Heart right ventricle (tissue), 16 donors: Measurements from ENCODE around the gene CFTR. TPM values are rescaled to one million over a fixed set of nuclear protein-coding genes. Genes with fewer than 3 reads are reported as not detected.
"Not testable (repeated sequence)": the region's sequence is repeated elsewhere in the genome, so short reads cannot be mapped to it uniquely, and the experiment has no call there.

Experiments
- ATAC-seq, 8 donors: fragments of 200-7000 bp; cut with Tn5 transposase; one replicate each; pipeline ENCODE4 v1.9.1; 2020; ENCODE audit warnings: mild to moderate bottlenecking in 8 of 8, moderate library complexity in 8 of 8, moderate number of reproducible peaks in 1 of 8
- DNase-seq, 2 donors: peaks; one replicate each; pipeline ENCODE4 v3.0.0-alpha.2; 2020
- H3K27ac ChIP-seq, 10 donors: fragments of 200-600 bp; sonication (generic) in 2 of 10; one replicate each; pipeline versions ENCODE4 v1.5.0 to v1.8.0; 2020 to 2022; ENCODE audit warnings: mild to moderate bottlenecking in 3 of 10
- H3K27me3 ChIP-seq, 7 donors: fragments of 200-600 bp; one replicate each; pipeline ENCODE4 v1.8.0; 2021 to 2022; ENCODE audit warnings: mild to moderate bottlenecking in 2 of 7
- H3K36me3 ChIP-seq, 9 donors: fragments of 200-600 bp; sonication (generic) in 1 of 9; one replicate each; pipeline versions ENCODE4 v1.5.0 to v1.8.0; 2020 to 2022; ENCODE audit warnings: mild to moderate bottlenecking in 2 of 9
- H3K4me1 ChIP-seq, 9 donors: fragments of 200-600 bp; sonication (generic) in 1 of 9; one replicate each; pipeline versions ENCODE4 v1.5.0 to v1.8.0; 2020 to 2022; ENCODE audit warnings: mild to moderate bottlenecking in 4 of 9
- H3K4me3 ChIP-seq, 10 donors: fragments of 200-600 bp; sonication (generic) in 2 of 10; one replicate each; pipeline versions ENCODE4 v1.5.0 to v1.8.0; 2020 to 2022; ENCODE audit warnings: mild to moderate bottlenecking in 7 of 10, moderate library complexity in 2 of 10
- H3K9me3 ChIP-seq, 11 donors: fragments of 200-600 bp in 10 of 11; sonication (generic) in 2 of 11; one replicate each; pipeline versions ENCODE4 v1.5.0 to v1.8.0; 2013 to 2022; ENCODE audit warnings: mild to moderate bottlenecking in 2 of 11, control low read depth in 1 of 11, moderate library complexity in 1 of 11
- WGBS, 2 donors: extraction: QIAGEN DNeasy Blood & Tissue Kit; methylation state at CpG; one replicate each; pipeline ENCODE4 v1.1.7; 2013; ENCODE audit warnings: inconsistent platforms in 1 of 2; 5-methylcytosine and 5-hydroxymethylcytosine counted together
- intact Hi-C, 10 donors: fragments of 100-400 bp; cut with DNase I; formaldehyde crosslinking; loops; one replicate each; pipeline versions ENCODE4 v1.11.1 to v1.14.2; 2022
- polyA plus RNA-seq, 2 donors: library from polyadenylated mRNA; stranded (reverse); fragments of 200-250 nt; gene quantifications; one replicate each; pipeline ENCODE4 v1.2.3, GENCODE V29; 2013
- total RNA-seq, 10 donors: library from RNA; stranded (reverse); fragmentation: NEBNext Ultra II Directional in 3 of 10; extraction: Animal tissue kit (Norgen Biotek cat#: 25700) in 3 of 10; gene quantifications; one replicate each; pipeline versions ENCODE4 v1.2.1 to v1.2.4, GENCODE V29; 2021 to 2023
- TF ChIP-seq, protein P1 (sequence below), 9 donors: fragments of 200-600 bp; sonication (generic) in 2 of 9; IDR thresholded peaks; one replicate each; pipeline versions ENCODE4 v1.5.0 to v1.8.0; 2021 to 2022; ENCODE audit warnings: antibody characterized with exemption in 9 of 9, mild to moderate bottlenecking in 5 of 9, moderate library complexity in 1 of 9
- donor health status: Arrhythmogenic right ventricular cardiomyopathy.
- donor health status: ischemic (EF 13 %, LVEDD 7.1; RV severe dilation, severe dysfunction).
- donor health status: healthy with polysubstance abuse.
- donor health status: DM: no; HTN: yes; CAD: no.
- donor health status: DM: no; HTN: no; CAD: no.
- donor health status: ischemic (EF 25% LVEDD 6.9; RV normal size, moderate dysfunction).
- donor health status: ischemic (EF 25% LVEDD 5.7; RV mildly dilated, moderate dysfunction).
- donor health status: healthy.
- donor health status: DM: yes; HTN: yes; CAD: no.
- donor health status: Ischemic cardiomyopathy.
- donor health status: ischemic (EF 35%, LVEDD 5.7; RV mildly dilated, moderate dysfunction).
- donor health status: nonischemic (EF 11% LVEDD 7.7; RV severe dilation, severe dysfunction).
- donor health status: DM: yes; HTN: yes; CAD: no.
- donor health status: PGD.
- donor health status: ischemic (EF 29% LVEDD 5.4; RV normal size, mild dysfunction).
- donor health status: nonischemic (EF 23%, LVEDD 6.1; RV moderate dilation, normal function).

The CFTR gene
- total and polyA plus RNA-seq, 12 donors, result 0.06 to 0.95 (median 0.25) TPM; not detected in 2

DNA sequence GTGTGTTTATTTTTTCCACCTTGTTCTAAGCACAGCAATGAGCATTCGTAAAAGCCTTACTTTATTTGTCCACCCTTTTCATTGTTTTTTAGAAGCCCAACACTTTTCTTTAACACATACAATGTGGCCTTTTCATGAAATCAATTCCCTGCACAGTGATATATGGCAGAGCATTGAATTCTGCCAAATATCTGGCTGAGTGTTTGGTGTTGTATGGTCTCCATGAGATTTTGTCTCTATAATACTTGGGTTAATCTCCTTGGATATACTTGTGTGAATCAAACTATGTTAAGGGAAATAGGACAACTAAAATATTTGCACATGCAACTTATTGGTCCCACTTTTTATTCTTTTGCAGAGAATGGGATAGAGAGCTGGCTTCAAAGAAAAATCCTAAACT is 28.9 kb downstream of the CFTR start:
- H3K27me3 ChIP-seq, result no peaks in the 10 kb centered on the region
- intact Hi-C loops, result no loop called here
- 88 to 92% methylated on average over 1 of the region's 1 CpG for WGBS, 2 donors
- H3K36me3 ChIP-seq, result no peaks in the 10 kb centered on the region
- no peaks in the 10 kb centered on the region for H3K9me3 ChIP-seq
- no peak overlapping the region for H3K4me3 ChIP-seq
- no peaks in the 10 kb centered on the region for H3K4me1 ChIP-seq
- no peak for ATAC-seq
- no peak for DNase-seq
- no peak overlapping the region for H3K27ac ChIP-seq
- TF ChIP-seq, protein P1, sequence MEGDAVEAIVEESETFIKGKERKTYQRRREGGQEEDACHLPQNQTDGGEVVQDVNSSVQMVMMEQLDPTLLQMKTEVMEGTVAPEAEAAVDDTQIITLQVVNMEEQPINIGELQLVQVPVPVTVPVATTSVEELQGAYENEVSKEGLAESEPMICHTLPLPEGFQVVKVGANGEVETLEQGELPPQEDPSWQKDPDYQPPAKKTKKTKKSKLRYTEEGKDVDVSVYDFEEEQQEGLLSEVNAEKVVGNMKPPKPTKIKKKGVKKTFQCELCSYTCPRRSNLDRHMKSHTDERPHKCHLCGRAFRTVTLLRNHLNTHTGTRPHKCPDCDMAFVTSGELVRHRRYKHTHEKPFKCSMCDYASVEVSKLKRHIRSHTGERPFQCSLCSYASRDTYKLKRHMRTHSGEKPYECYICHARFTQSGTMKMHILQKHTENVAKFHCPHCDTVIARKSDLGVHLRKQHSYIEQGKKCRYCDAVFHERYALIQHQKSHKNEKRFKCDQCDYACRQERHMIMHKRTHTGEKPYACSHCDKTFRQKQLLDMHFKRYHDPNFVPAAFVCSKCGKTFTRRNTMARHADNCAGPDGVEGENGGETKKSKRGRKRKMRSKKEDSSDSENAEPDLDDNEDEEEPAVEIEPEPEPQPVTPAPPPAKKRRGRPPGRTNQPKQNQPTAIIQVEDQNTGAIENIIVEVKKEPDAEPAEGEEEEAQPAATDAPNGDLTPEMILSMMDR (IDR thresholded peaks at IDR 0.05), result no peak

DNA sequence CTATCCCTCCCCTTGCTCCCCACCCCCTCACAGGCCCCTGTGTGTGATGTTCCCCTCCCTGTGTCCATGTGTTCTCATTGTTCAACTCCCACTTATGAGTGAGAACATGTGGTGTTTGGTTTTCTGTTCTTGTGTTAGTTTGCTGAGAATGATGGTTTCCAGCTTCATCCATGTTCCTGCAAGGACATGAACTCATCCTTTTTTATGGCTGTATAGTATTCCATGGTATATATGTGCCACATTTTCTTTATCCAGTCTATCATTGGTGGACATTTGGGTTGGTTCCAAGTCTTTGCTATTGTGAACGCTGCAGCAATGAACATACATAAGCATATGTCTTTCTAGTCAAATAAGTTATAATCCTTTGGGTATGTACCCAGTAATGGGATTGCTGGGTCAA is 37.4 kb downstream of the CFTR start:
- not testable (repeated sequence) for ATAC-seq, H3K27me3 ChIP-seq, H3K27ac ChIP-seq, DNase-seq, H3K36me3 ChIP-seq, H3K4me1 ChIP-seq, H3K4me3 ChIP-seq
- WGBS, 2 donors, result 82 to 85% methylated on average over 1 of the region's 1 CpG
- intact Hi-C loops, result loop anchor here in 1 of 10 donors (10.0 kb wide), 1 partner anchor 62 kb away; no protein-coding TSS in a partner anchor
- peaks cover 0 to 13% (median 0%) of the 10 kb centered on the region in 11 donors for H3K9me3 ChIP-seq

DNA sequence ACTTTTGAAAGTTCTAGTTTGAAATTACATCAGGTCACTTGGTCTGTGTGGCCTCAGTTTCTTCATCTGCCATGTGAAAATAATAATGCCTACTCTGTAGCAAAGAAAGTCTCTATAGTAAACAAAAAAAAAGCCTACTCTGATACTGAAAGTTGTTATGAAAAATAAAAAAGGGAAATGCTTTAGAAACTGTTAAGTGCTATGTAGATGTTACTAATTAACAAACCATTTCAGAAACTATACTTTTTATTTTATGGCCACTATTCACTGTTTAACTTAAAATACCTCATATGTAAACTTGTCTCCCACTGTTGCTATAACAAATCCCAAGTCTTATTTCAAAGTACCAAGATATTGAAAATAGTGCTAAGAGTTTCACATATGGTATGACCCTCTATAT is 50.6 kb downstream of the CFTR start:
- no peak for DNase-seq
- Histone ChIP-seq H3K27ac (no peak overlapping the region), H3K4me3 (no peak overlapping the region), H3K36me3 (no peaks in the 10 kb centered on the region), H3K9me3 (no peaks in the 10 kb centered on the region), H3K4me1 (no peaks in the 10 kb centered on the region), H3K27me3 (no peaks in the 10 kb centered on the region)
- TF ChIP-seq, protein P1 (IDR thresholded peaks at IDR 0.05), result no peak
- ATAC-seq, result no peak
- intact Hi-C loops, result no loop called here

DNA sequence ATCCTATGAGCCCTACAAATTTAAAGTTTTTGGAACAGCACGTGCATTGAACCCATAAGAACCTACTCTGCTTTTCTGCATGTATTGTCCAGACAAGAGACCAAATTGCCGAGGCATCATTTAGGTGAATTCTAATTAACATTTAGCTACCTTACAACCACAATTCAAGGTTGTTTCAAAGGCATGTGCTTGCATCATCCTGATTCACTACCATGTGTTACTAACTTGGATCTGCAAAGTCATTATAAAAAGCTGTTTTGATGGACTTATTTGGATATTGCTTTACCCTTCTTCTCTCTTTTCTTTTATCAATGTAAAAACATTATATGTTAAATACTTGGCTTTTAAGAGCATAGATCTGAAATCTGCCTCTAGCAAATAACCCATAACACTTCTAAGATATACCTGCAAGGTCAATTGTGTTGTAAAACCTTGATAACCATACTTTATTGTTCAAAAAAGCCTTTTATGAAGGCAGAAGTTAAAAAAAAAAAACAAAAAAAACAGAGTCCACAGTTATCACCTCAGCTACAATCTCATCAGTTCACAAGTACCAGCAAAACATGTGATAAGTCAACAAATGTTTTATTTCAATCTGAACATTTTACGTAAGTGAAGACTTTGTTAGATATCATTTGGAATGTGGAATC is 51.9 kb downstream of the CFTR start:
- WGBS, 2 donors, result 74 to 78% methylated on average over 3 of the region's 3 CpGs

DNA sequence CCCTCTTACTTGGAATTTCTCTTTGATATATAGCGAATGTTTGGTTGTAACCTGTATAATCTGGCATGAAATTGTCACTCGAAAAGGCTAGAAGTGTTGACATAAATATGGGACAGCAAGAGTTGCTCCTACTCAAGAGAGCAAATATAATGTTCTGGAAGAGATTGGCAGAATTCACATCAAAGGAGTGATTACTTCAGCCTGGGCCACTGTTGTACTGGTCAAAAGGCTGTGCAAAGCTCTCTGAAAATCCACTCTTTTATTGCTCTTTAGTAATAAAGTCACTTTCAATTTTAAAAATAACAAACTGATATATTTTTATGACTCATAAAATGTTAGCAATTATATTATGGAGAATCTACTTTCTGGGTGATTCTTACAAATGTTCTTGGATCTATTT is 58.2 kb downstream of the CFTR start:
- ATAC-seq (no peak), DNase-seq (no peak)
- H3K27ac ChIP-seq, result no peak overlapping the region
- TF ChIP-seq, protein P1 (IDR thresholded peaks at IDR 0.05), result no peak
- H3K9me3 ChIP-seq, result no peaks in the 10 kb centered on the region
- no peaks in the 10 kb centered on the region for H3K36me3 ChIP-seq
- H3K4me3 ChIP-seq, result no peak overlapping the region
- 52 to 63% methylated on average over 2 of the region's 2 CpGs for WGBS, 2 donors
- intact Hi-C loops, result no loop called here
- no peaks in the 10 kb centered on the region for H3K27me3 ChIP-seq
- no peaks in the 10 kb centered on the region for H3K4me1 ChIP-seq

More for the DNA sequence above, 51.9 kb downstream of the CFTR start:
- Histone ChIP-seq H3K27me3 (no peaks in the 10 kb centered on the region), H3K9me3 (no peaks in the 10 kb centered on the region), H3K4me1 (no peaks in the 10 kb centered on the region), H3K27ac (no peak overlapping the region), H3K36me3 (no peaks in the 10 kb centered on the region), H3K4me3 (no peak overlapping the region)
- intact Hi-C loops, result no loop called here
- TF ChIP-seq, protein P1 (IDR thresholded peaks at IDR 0.05), result no peak
- no peak for DNase-seq
- ATAC-seq, result no peak
